Stomach (tissue), 9 donors: Measurements from ENCODE around the gene SRCIN1. TPM values are rescaled to one million over a fixed set of nuclear protein-coding genes. Genes with fewer than 3 reads are reported as not detected.

Experiments
- DNase-seq, 2 donors: peaks; one replicate each; pipeline versions ENCODE4 v3.0.0 to v3.0.0-alpha.2; 2013 to 2019
- H3K27ac ChIP-seq, 5 donors: fragments of 200-600 bp in 4 of 5; sonication (generic) in 4 of 5; one replicate each; pipeline ENCODE4 v1.5.1; 2013 to 2019; ENCODE audit warnings: mild to moderate bottlenecking in 1 of 5, moderate library complexity in 1 of 5
- H3K27me3 ChIP-seq, 3 donors: fragments of 200-600 bp; sonication (generic); one replicate each; pipeline ENCODE4 v1.5.1; 2017 to 2019; ENCODE audit warnings: mixed run types in 1 of 3
- H3K36me3 ChIP-seq, 4 donors: fragments of 200-600 bp; sonication (generic); 1 replicate in 3 of 4; 2 replicates in 1 of 4; pipeline ENCODE4 v1.5.1; 2016 to 2019
- H3K4me1 ChIP-seq, 4 donors: fragments of 200-600 bp; sonication (generic); one replicate each; pipeline ENCODE4 v1.5.1; 2016 to 2019
- H3K4me3 ChIP-seq, 4 donors: fragments of 200-600 bp; sonication (generic) in 3 of 4; one replicate each; pipeline ENCODE4 v1.5.1; 2016 to 2019; ENCODE audit warnings: mild to moderate bottlenecking in 1 of 4
- H3K9me3 ChIP-seq, 4 donors: fragments of 200-600 bp; sonication (generic); one replicate each; pipeline ENCODE4 v1.5.1; 2016 to 2019
- CTCF ChIP-seq, 7 experiments: fragments of 450-650 bp in 4 of 7; fragments of 200-600 bp in 3 of 7; sonication (generic) in 3 of 7; IDR thresholded peaks; one replicate each; pipeline ENCODE4 v1.5.1; 2016 to 2019; ENCODE audit warnings: antibody characterized with exemption in 7 of 7, control low read depth in 2 of 7, mild to moderate bottlenecking in 1 of 7
- EP300 ChIP-seq: sonication (generic); formaldehyde crosslinking; IDR thresholded peaks from one replicate; pipeline ENCODE4 v1.6.1; 2017; ENCODE audit warnings: antibody characterized with exemption
- POLR2A ChIP-seq, 4 donors: fragments of 450-650 bp; IDR thresholded peaks; one replicate each; pipeline ENCODE4 v1.6.1; 2016; ENCODE audit warnings: antibody characterized with exemption in 4 of 4, control low read depth in 2 of 4, mild to moderate bottlenecking in 1 of 4, moderate library complexity in 1 of 4
- POLR2AphosphoS5 ChIP-seq, 3 donors: sonication (generic); formaldehyde crosslinking; IDR thresholded peaks; one replicate each; pipeline ENCODE4 v1.6.1; 2016; ENCODE audit warnings: antibody characterized with exemption in 3 of 3
- WGBS, 5 donors: extraction: QIAGEN DNeasy Blood & Tissue Kit in 3 of 5; methylation state at CpG; one replicate each; pipeline versions ENCODE4 v1.1.5 to v1.1.7; 2013 to 2018; 5-methylcytosine and 5-hydroxymethylcytosine counted together
- intact Hi-C: fragments of 100-400 bp; cut with DNase I; formaldehyde crosslinking; loops from one replicate; pipeline ENCODE4 v1.15.1; 2023; ENCODE audit warnings: low total_unique reads
- polyA plus RNA-seq, 3 donors: library from polyadenylated mRNA; stranded (reverse); fragments of 200-250 nt; gene quantifications; one replicate each; pipeline ENCODE4 v1.2.3, GENCODE V29; 2013
- total RNA-seq, 5 donors: library from RNA; depleted of rRNA; stranded (reverse); fragments of >200 nt; gene quantifications; one replicate each; pipeline versions ENCODE4 v1.1.0 to v1.2.3, GENCODE V29; 2014 to 2016
- donor health status: healthy with polysubstance abuse.
- donor health status: Bipolar disorder and iron deficiency.
- donor health status: healthy.

The SRCIN1 gene
- total and polyA plus RNA-seq, 8 donors, result 0.29 to 21.9 (median 1.9) TPM

- intact Hi-C loops, result no loop called here
- Histone ChIP-seq H3K27ac (no peak overlapping the region), H3K4me3 (no peak overlapping the region), H3K27me3 (peaks cover 10 to 100% (median 75%) of the 10 kb centered on the region in 3 donors), H3K36me3 (no peaks in the 10 kb centered on the region), H3K9me3 (no peaks in the 10 kb centered on the region), H3K4me1 (peaks cover 18 to 37% (median 27%) of the 10 kb centered on the region in 4 donors)
- TF ChIP-seq CTCF (IDR thresholded peaks at IDR 0.05) (no peak), POLR2AphosphoS5 (IDR thresholded peaks at IDR 0.05) (no peak), POLR2A (IDR thresholded peaks at IDR 0.05) (no peak), EP300 (no peak)
- DNase-seq, result no peak
- WGBS, 5 donors, result 57 to 71% (median 68%) methylated on average over 13 of the region's 13 CpGs
These were observed 31.0 kb downstream of the SRCIN1 start for GRCh38 chr17:38574712-38575111.

- H3K9me3 ChIP-seq, result no peaks in the 10 kb centered on the region
- DNase-seq, result peak; percentile 34 to 84
- H3K36me3 ChIP-seq, result no peaks in the 10 kb centered on the region
- intact Hi-C loops, result no loop called here
- 1 to 11% (median 3%) methylated on average over 5 to 57 of the region's 61 CpGs for WGBS, 5 donors
- H3K27me3 ChIP-seq, result peaks cover 0 to 100% (median 66%) of the 10 kb centered on the region in 3 donors
- H3K27ac ChIP-seq, result no peak overlapping the region
- H3K4me3 ChIP-seq, result peak overlapping the region; percentile 36 to 46 (median 40)
- TF ChIP-seq CTCF (IDR thresholded peaks at IDR 0.05) (no peak), EP300 (no peak), POLR2AphosphoS5 (IDR thresholded peaks at IDR 0.05) (no peak), POLR2A (IDR thresholded peaks at IDR 0.05) (no peak)
- H3K4me1 ChIP-seq, result peaks cover 12 to 19% (median 16%) of the 10 kb centered on the region in 4 donors
These were observed 32.9 kb downstream of the SRCIN1 start for GRCh38 chr17:38572669-38573365.

- TF ChIP-seq CTCF (IDR thresholded peaks at IDR 0.05), result no peak
- TF ChIP-seq POLR2AphosphoS5 (IDR thresholded peaks at IDR 0.05), result no peak
- TF ChIP-seq POLR2A (IDR thresholded peaks at IDR 0.05), result no peak
- TF ChIP-seq EP300, result no peak
- Histone ChIP-seq H3K4me1 (peaks cover 12 to 18% (median 16%) of the 10 kb centered on the region in 4 donors), H3K9me3 (no peaks in the 10 kb centered on the region), H3K27ac (no peak overlapping the region), H3K27me3 (peaks cover 0 to 100% (median 64%) of the 10 kb centered on the region in 3 donors), H3K36me3 (no peaks in the 10 kb centered on the region), H3K4me3 (peak overlapping the region; percentile 36 to 46 (median 40))
- 6 to 11% (median 7%) methylated on average over 3 to 39 of the region's 39 CpGs for WGBS, 5 donors
- intact Hi-C loops, result no loop called here
- no peak for DNase-seq
These were observed 33.7 kb downstream of the SRCIN1 start for GRCh38 chr17:38571833-38572668.

GRCh38 chr17:38569701-38570512 lies 35.8 kb downstream of the SRCIN1 start:
- H3K9me3 ChIP-seq, result no peaks in the 10 kb centered on the region
- WGBS, 5 donors, result 71 to 79% (median 78%) methylated on average over 16 to 21 of the region's 21 CpGs
- peaks cover 0 to 100% (median 64%) of the 10 kb centered on the region in 3 donors for H3K27me3 ChIP-seq
- no peak for DNase-seq
- peaks cover 12 to 18% (median 16%) of the 10 kb centered on the region in 4 donors for H3K4me1 ChIP-seq
- intact Hi-C loops, result loop anchor here (10.0 kb wide), 1 partner anchor 95 kb away; no protein-coding TSS in a partner anchor
- TF ChIP-seq POLR2A (IDR thresholded peaks at IDR 0.05), result no peak
- TF ChIP-seq POLR2AphosphoS5 (IDR thresholded peaks at IDR 0.05), result no peak
- no peak for TF ChIP-seq EP300
- TF ChIP-seq CTCF (IDR thresholded peaks at IDR 0.05), result no peak
- H3K36me3 ChIP-seq, result no peaks in the 10 kb centered on the region
- H3K4me3 ChIP-seq, result no peak overlapping the region
- H3K27ac ChIP-seq, result no peak overlapping the region
